ENCODE results near the gene TNK2. TPM values are rescaled to one million over a fixed set of nuclear protein-coding genes. Genes with fewer than 3 reads are reported as not detected.
A peak's percentile ranks its signal among the peaks of the same experiment; 100 is the strongest.

Gene TNK2
- total RNA-seq, 1 donor, result 10.8 TPM

GRCh38 chr3:195859061-195859845 is 49.1 kb downstream of the TNK2 start:
- peak overlapping the region; percentile 39 for H3K4me3 ChIP-seq (ENCODE audit: low read depth, low read length)
- DNase-seq (ENCODE audit: low read depth), result peak; percentile 75
- peak; percentile 99 for TF ChIP-seq CTCF (IDR thresholded peaks at IDR 0.05; ENCODE audit: insufficient read depth, low read length)

GRCh38 chr3:195856410-195857084 is 51.8 kb downstream of the TNK2 start:
- DNase-seq (ENCODE audit: low read depth), result no peak
- H3K4me3 ChIP-seq (ENCODE audit: low read depth, low read length), result no peak overlapping the region
- no peak for TF ChIP-seq CTCF (IDR thresholded peaks at IDR 0.05; ENCODE audit: insufficient read depth, low read length)

- no peak for TF ChIP-seq CTCF (IDR thresholded peaks at IDR 0.05; ENCODE audit: insufficient read depth, low read length)
- DNase-seq (ENCODE audit: low read depth), result no peak
- no peak overlapping the region for H3K4me3 ChIP-seq (ENCODE audit: low read depth, low read length)
Observed at GRCh38 chr3:195855471-195856409, 52.6 kb downstream of the TNK2 start.

GRCh38 chr3:195854628-195855294 is 53.6 kb downstream of the TNK2 start:
- DNase-seq (ENCODE audit: low read depth), result no peak
- no peak overlapping the region for H3K4me3 ChIP-seq (ENCODE audit: low read depth, low read length)
- no peak for TF ChIP-seq CTCF (IDR thresholded peaks at IDR 0.05; ENCODE audit: insufficient read depth, low read length)

- no peak for DNase-seq (ENCODE audit: low read depth)
- H3K4me3 ChIP-seq (ENCODE audit: low read depth, low read length), result no peak overlapping the region
- no peak for TF ChIP-seq CTCF (IDR thresholded peaks at IDR 0.05; ENCODE audit: insufficient read depth, low read length)
Observed at GRCh38 chr3:195853996-195854395, 54.4 kb downstream of the TNK2 start.

GRCh38 chr3:195853036-195853435 is 55.3 kb downstream of the TNK2 start:
- no peak for DNase-seq (ENCODE audit: low read depth)
- no peak overlapping the region for H3K4me3 ChIP-seq (ENCODE audit: low read depth, low read length)
- TF ChIP-seq CTCF (IDR thresholded peaks at IDR 0.05; ENCODE audit: insufficient read depth, low read length), result no peak

Data from fibroblast of the aortic adventitia (primary cell).